Endothelial cell of umbilical vein (primary cell): ENCODE measurements around the gene POMC. TPM values are rescaled to one million over a fixed set of nuclear protein-coding genes. Genes with fewer than 3 reads are reported as not detected.

Experiments used
- BruUV-seq: library from RNA; stranded (reverse); fragments of 400-500 nt; replicated peaks from 2 replicates; lab custom pipeline; 2021; lab: Mats Ljungman, UMichigan
- CTCF ChIA-PET: fragments of 300-600, 350-600 bp; sonication (Branson Sonifier 250); formaldehyde crosslinking; loops from one replicate; lab custom pipeline; 2021; ENCODE audit warnings: antibody characterized with exemption, inconsistent platforms; lab: Charles Lee
- POLR2A ChIA-PET: fragments of 300-600, 350-600 bp; sonication (Branson Sonifier 250); formaldehyde crosslinking; loops from one replicate; lab custom pipeline; 2021; ENCODE audit warnings: antibody characterized with exemption, inconsistent platforms; lab: Charles Lee
- DNase-seq: peaks from one replicate; pipeline ENCODE4 v3.0.0-alpha.2; 2011; ENCODE audit warnings: low read depth, low spot score
- FAIRE-seq: peaks from 2 replicates; lab custom pipeline; 2011; peaks lifted over from hg19 to GRCh38; lab: Jason Lieb, UNC
- H2AFZ ChIP-seq: 2 replicates; pipeline ENCODE4 v1.6.0; 2012; ENCODE audit warnings: low read depth, low read length, control low read depth, inconsistent platforms
- H3K27ac ChIP-seq: 2 replicates; pipeline ENCODE4 v1.5.1; 2011; ENCODE audit warnings: low read depth, mild to moderate bottlenecking, control low read depth, low read length, moderate library complexity; ENCODE audit not compliant: insufficient read depth
- H3K27me3 ChIP-seq, 2 experiments: 2 replicates each; pipeline versions ENCODE4 v1.6.0 to v1.6.1; 2011; ENCODE audit warnings: low read length in 2 of 2, mixed read lengths in 1 of 2; ENCODE audit not compliant: control insufficient read depth in 2 of 2, insufficient read depth in 2 of 2
- H3K36me3 ChIP-seq, 2 experiments: 2 replicates in 1 of 2; 3 replicates in 1 of 2; pipeline ENCODE4 v1.5.1; 2011; ENCODE audit warnings: low read length in 2 of 2, mild to moderate bottlenecking in 1 of 2, moderate library complexity in 1 of 2; ENCODE audit not compliant: control insufficient read depth in 2 of 2, insufficient read depth in 2 of 2; ENCODE audit errors: extremely low read depth in 1 of 2
- H3K4me1 ChIP-seq: 3 replicates; pipeline ENCODE4 v1.5.1; 2011; ENCODE audit warnings: mild to moderate bottlenecking, low read length; ENCODE audit not compliant: control insufficient read depth, insufficient read depth; ENCODE audit errors: extremely low read depth
- H3K4me2 ChIP-seq: 2 replicates; pipeline ENCODE4 v1.6.1; 2011; ENCODE audit warnings: low read length, control low read depth, mixed read lengths; ENCODE audit not compliant: insufficient read depth
- H3K4me3 ChIP-seq, 3 experiments: fragments of 200-600 bp in 1 of 3; sonication (generic), shearing (Covaris generic) in 1 of 3; replicated peaks in 1 of 3; 2 replicates each; pipeline ENCODE4 v1.5.1; 2011 to 2016; ENCODE audit warnings: control low read depth in 3 of 3, low read length in 3 of 3, mild to moderate bottlenecking in 2 of 3, inconsistent platforms in 1 of 3, low read depth in 1 of 3, moderate library complexity in 1 of 3; ENCODE audit not compliant: insufficient read depth in 1 of 3
- H3K79me2 ChIP-seq: 2 replicates; pipeline ENCODE4 v1.6.0; 2012; ENCODE audit warnings: low read length, inconsistent platforms; ENCODE audit not compliant: control insufficient read depth, insufficient read depth
- H3K9ac ChIP-seq: replicated peaks from 2 replicates; pipeline ENCODE3; 2011; ENCODE audit warnings: low read length, control low read depth; ENCODE audit not compliant: insufficient read depth; ENCODE audit errors: extremely low read depth
- H3K9me1 ChIP-seq: replicated peaks from 3 replicates; pipeline ENCODE4 v1.6.0; 2011; ENCODE audit warnings: mild to moderate bottlenecking, low read length; ENCODE audit not compliant: control insufficient read depth, insufficient read depth; ENCODE audit errors: extremely low read depth
- H3K9me3 ChIP-seq: replicated peaks from 2 replicates; pipeline ENCODE4 v1.5.1; 2012; ENCODE audit warnings: low read length, inconsistent platforms; ENCODE audit not compliant: control insufficient read depth, insufficient read depth
- H4K20me1 ChIP-seq: replicated peaks from 2 replicates; pipeline ENCODE3; 2011; ENCODE audit warnings: mild to moderate bottlenecking, low read length; ENCODE audit not compliant: control insufficient read depth, insufficient read depth; ENCODE audit errors: extremely low read depth
- EZH2 ChIP-seq: IDR thresholded peaks from 2 replicates; pipeline ENCODE4 v1.6.1; 2012; ENCODE audit warnings: borderline replicate concordance, low read depth, mild to moderate bottlenecking, moderate library complexity, low read length, inconsistent platforms; ENCODE audit not compliant: severe bottlenecking
- FOS ChIP-seq: IDR thresholded peaks from 2 replicates; pipeline ENCODE4 v1.6.1; 2011; ENCODE audit warnings: mild to moderate bottlenecking, low read length, moderate library complexity, borderline replicate concordance; ENCODE audit not compliant: insufficient read depth
- GATA2 ChIP-seq: IDR thresholded peaks from 2 replicates; pipeline ENCODE4 v1.7.0; 2011; ENCODE audit warnings: low read depth, mild to moderate bottlenecking, moderate library complexity, mixed read lengths, low read length; ENCODE audit not compliant: insufficient read length, insufficient read depth
- JUN ChIP-seq: IDR thresholded peaks from 2 replicates; pipeline ENCODE4 v1.6.1; 2011; ENCODE audit warnings: borderline replicate concordance, low read depth; ENCODE audit not compliant: insufficient read length, insufficient read depth
- MYC ChIP-seq: IDR thresholded peaks from one replicate; pipeline ENCODE4 v1.6.1; 2011; ENCODE audit warnings: mild to moderate bottlenecking, low read depth, low read length
- POLR2A ChIP-seq: IDR thresholded peaks from 2 replicates; pipeline ENCODE4 v1.6.1; 2012; ENCODE audit warnings: low read depth, mild to moderate bottlenecking, control low read depth, low read length
- POLR2AphosphoS5 ChIP-seq: IDR thresholded peaks from 2 replicates; pipeline ENCODE4 v1.6.1; 2012; ENCODE audit warnings: low read depth, mild to moderate bottlenecking, control low read depth, low read length, moderate library complexity; ENCODE audit not compliant: insufficient read depth
- dilution Hi-C: fragments of 300-500 bp; cut with MboI; formaldehyde crosslinking; loops from one replicate; pipeline ENCODE4 v1.15.0; 2019; ENCODE audit warnings: low sequenced_read_pairs; ENCODE audit not compliant: extremely low pct_ligation_motif_present
- intact Hi-C: fragments of 100-400 bp; cut with micrococcal nuclease; formaldehyde crosslinking; loops from one replicate; pipeline ENCODE4 v1.10.0; 2022
- polyA plus RNA-seq, 4 experiments: library from polyadenylated mRNA; depleted of rRNA in 3 of 4; stranded (reverse) in 3 of 4; unstranded in 1 of 4; fragments of >200 nt; gene quantifications; 2 replicates each; pipeline versions ENCODE4 v1.2.1 to v1.2.3, GENCODE V29; 2011 to 2012; ENCODE audit warnings: missing spikeins in 1 of 4
- total RNA-seq: library from RNA; stranded (reverse); gene quantifications from 2 replicates; pipeline ENCODE4 v1.2.3, GENCODE V29; 2021
- TF ChIP-seq, protein P1 (sequence below), 2 donors: IDR thresholded peaks; 1 replicate in 1 of 2; 2 replicates in 1 of 2; pipeline ENCODE4 v1.5.1; 2011; ENCODE audit warnings: low read length in 2 of 2, mild to moderate bottlenecking in 2 of 2, moderate library complexity in 2 of 2, control low read depth in 1 of 2, inconsistent platforms in 1 of 2, low read depth in 1 of 2; ENCODE audit not compliant: insufficient read depth in 1 of 2; ENCODE audit errors: extremely low read depth in 1 of 2
- TF ChIP-seq, protein P2 (sequence below): IDR thresholded peaks from 2 replicates; pipeline ENCODE4 v1.6.1; 2011; ENCODE audit not compliant: insufficient read depth, insufficient read length

POMC gene
- total and polyA plus RNA-seq, 2 donors (not counting 3 experiments of a cell fraction or from before 2014, with no cell fraction given), result 2.4 to 2.7 TPM

DNA sequence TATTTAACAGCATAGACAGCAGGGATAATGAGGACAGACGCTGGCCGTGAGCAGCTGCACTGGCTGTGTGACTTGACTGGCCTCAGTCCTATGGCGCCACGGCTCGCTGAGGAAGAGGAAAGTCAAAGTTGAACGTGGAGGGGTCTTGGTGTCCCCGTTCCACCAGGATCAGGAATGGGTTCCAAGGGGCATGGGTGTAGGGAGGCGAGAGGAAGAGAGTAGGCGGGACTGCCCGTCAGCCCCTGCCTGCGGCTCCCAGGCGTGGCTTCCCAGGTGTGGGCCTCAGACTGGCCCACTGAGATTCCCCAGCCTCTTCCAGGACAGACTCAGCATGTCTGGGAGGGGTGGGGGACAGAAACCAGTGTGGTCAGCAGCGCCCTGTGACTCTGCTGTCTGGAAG is 51.4 kb downstream of the POMC start:
- FAIRE-seq (no peak), DNase-seq (no peak)
- no peaks in the 10 kb centered on the region for H3K9me1 ChIP-seq
- ChIA-PET CTCF (no interaction called here), POLR2A (no interaction called here)
- H3K9me3 ChIP-seq, result no peaks in the 10 kb centered on the region
- dilution Hi-C loops (no loop called here), intact Hi-C loops (no loop called here)
- H3K27ac ChIP-seq, result no peak overlapping the region
- no peak overlapping the region for H2AFZ ChIP-seq
- H3K4me3 ChIP-seq, result no peak overlapping the region
- no peaks in the 10 kb centered on the region for H3K4me1 ChIP-seq
- BruUV-seq, result no TSS peak
- H3K27me3 ChIP-seq, result no peaks in the 10 kb centered on the region
- H3K4me2 ChIP-seq, result no peak overlapping the region
- H4K20me1 ChIP-seq, result no peaks in the 10 kb centered on the region
- H3K79me2 ChIP-seq, result no peaks in the 10 kb centered on the region
- no peak overlapping the region for H3K9ac ChIP-seq
- no peak for TF ChIP-seq GATA2
- TF ChIP-seq, protein P1, sequence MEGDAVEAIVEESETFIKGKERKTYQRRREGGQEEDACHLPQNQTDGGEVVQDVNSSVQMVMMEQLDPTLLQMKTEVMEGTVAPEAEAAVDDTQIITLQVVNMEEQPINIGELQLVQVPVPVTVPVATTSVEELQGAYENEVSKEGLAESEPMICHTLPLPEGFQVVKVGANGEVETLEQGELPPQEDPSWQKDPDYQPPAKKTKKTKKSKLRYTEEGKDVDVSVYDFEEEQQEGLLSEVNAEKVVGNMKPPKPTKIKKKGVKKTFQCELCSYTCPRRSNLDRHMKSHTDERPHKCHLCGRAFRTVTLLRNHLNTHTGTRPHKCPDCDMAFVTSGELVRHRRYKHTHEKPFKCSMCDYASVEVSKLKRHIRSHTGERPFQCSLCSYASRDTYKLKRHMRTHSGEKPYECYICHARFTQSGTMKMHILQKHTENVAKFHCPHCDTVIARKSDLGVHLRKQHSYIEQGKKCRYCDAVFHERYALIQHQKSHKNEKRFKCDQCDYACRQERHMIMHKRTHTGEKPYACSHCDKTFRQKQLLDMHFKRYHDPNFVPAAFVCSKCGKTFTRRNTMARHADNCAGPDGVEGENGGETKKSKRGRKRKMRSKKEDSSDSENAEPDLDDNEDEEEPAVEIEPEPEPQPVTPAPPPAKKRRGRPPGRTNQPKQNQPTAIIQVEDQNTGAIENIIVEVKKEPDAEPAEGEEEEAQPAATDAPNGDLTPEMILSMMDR (IDR thresholded peaks at IDR 0.05; ENCODE audit: extremely low read depth in 1 of 2, insufficient read depth in 1 of 2, low read depth in 1 of 2, low read length in 2 of 2), result no peak
- no peak for TF ChIP-seq POLR2AphosphoS5
- TF ChIP-seq MYC, result no peak
- TF ChIP-seq FOS, result no peak
- no peak for TF ChIP-seq POLR2A
- TF ChIP-seq, protein P2, sequence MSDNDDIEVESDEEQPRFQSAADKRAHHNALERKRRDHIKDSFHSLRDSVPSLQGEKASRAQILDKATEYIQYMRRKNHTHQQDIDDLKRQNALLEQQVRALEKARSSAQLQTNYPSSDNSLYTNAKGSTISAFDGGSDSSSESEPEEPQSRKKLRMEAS, result no peak
- no peak for TF ChIP-seq EZH2
- no peak for TF ChIP-seq JUN
- H3K36me3 ChIP-seq, result no peaks in the 10 kb centered on the region
